HEK293 (cell line): ENCODE results near the gene DCDC1.
A peak's percentile ranks its signal among the peaks of the same experiment; 100 is the strongest.

Experiments
- CTCF ChIA-PET: fragments of 350-600 bp; formaldehyde crosslinking; extraction: SDS; loops from one replicate; lab custom pipeline; 2021; ENCODE audit warnings: antibody characterized with exemption; lab: Yijun Ruan, JAX
- POLR2A ChIA-PET: fragments of 300-600 bp; formaldehyde crosslinking; extraction: SDS; loops from one replicate; lab custom pipeline; 2020; ENCODE audit warnings: antibody characterized with exemption, inconsistent platforms; lab: Yijun Ruan, JAX
- H3K27ac ChIP-seq: fragments of 200-500 bp; sonication (Bioruptor generic); 2 replicates; pipeline ENCODE4 v1.5.1; 2014; ENCODE audit warnings: low read depth, low read length, control low read depth, inconsistent platforms; ENCODE audit errors: extremely low read depth
- H3K36me3 ChIP-seq, 2 experiments: fragments of 200-500 bp in 1 of 2; sonication (Bioruptor generic) in 1 of 2; 1 replicate in 1 of 2; 2 replicates in 1 of 2; pipeline ENCODE4 v1.5.1; 2014 to 2017; ENCODE audit warnings: inconsistent platforms in 2 of 2, low read length in 2 of 2; ENCODE audit not compliant: control insufficient read depth in 2 of 2, insufficient read depth in 1 of 2
- H3K4me1 ChIP-seq: fragments of 200-500 bp; sonication (Bioruptor generic); 2 replicates; pipeline ENCODE4 v1.5.1; 2014; ENCODE audit warnings: mild to moderate bottlenecking, low read length, inconsistent platforms; ENCODE audit not compliant: control insufficient read depth, insufficient read depth
- H3K4me3 ChIP-seq: 2 replicates; pipeline ENCODE4 v1.5.1; 2011; ENCODE audit warnings: low read depth, mild to moderate bottlenecking, control low read depth, low read length, moderate library complexity
- H3K9me3 ChIP-seq: fragments of 200-500 bp; sonication (Bioruptor generic); 2 replicates; pipeline ENCODE4 v1.5.1; 2014; ENCODE audit warnings: low read depth, low read length, inconsistent platforms; ENCODE audit not compliant: control insufficient read depth, insufficient read depth
- HOXA7 ChIP-seq: sonication (generic); formaldehyde crosslinking; IDR thresholded peaks from 2 replicates; pipeline ENCODE4 v1.8.1; 2022; ENCODE audit warnings: missing genetic modification reagents, borderline replicate concordance
- KLF16 ChIP-seq: fragments of 450-650 bp; formaldehyde crosslinking; IDR thresholded peaks from 2 replicates; pipeline ENCODE4 v1.5.1; 2017; ENCODE audit warnings: missing biosample characterization, missing genetic modification characterization
- SETDB1 ChIP-seq: IDR thresholded peaks from one replicate; pipeline ENCODE4 v1.6.1; 2017; ENCODE audit warnings: mild to moderate bottlenecking, low read length, moderate library complexity, mixed read lengths; ENCODE audit not compliant: insufficient read length
- TRIM28 ChIP-seq: IDR thresholded peaks from 2 replicates; pipeline ENCODE4 v1.6.1; 2011; ENCODE audit warnings: low read length, control low read depth, borderline replicate concordance
- ZBTB26 ChIP-seq: fragments of 450-650 bp; formaldehyde crosslinking; optimal IDR thresholded peaks from 2 replicates; pipeline ENCODE3; 2016; ENCODE audit warnings: missing biosample characterization, mild to moderate bottlenecking, missing genetic modification characterization
- ZBTB8A ChIP-seq: fragments of 450-650 bp; formaldehyde crosslinking; IDR thresholded peaks from 2 replicates; pipeline ENCODE4 v1.5.1; 2016; ENCODE audit warnings: missing biosample characterization, missing genetic modification characterization
- ZNF16 ChIP-seq: fragments of 450-650 bp; formaldehyde crosslinking; IDR thresholded peaks from 2 replicates; pipeline ENCODE4 v1.5.1; 2016; ENCODE audit warnings: low read depth, missing biosample characterization, missing genetic modification characterization
- ZNF561 ChIP-seq: fragments of 450-650 bp; IDR thresholded peaks from 2 replicates; pipeline ENCODE4 v1.5.1; 2018; ENCODE audit warnings: missing biosample characterization, missing genetic modification characterization, borderline replicate concordance
- TF ChIP-seq, protein P1 (sequence below): fragments of 450-650 bp; formaldehyde crosslinking; IDR thresholded peaks from 2 replicates; pipeline ENCODE4 v1.5.1; 2016; ENCODE audit warnings: missing biosample characterization, missing genetic modification characterization
- TF ChIP-seq, protein P2 (sequence below): fragments of 450-650 bp; formaldehyde crosslinking; IDR thresholded peaks from 2 replicates; pipeline ENCODE4 v1.5.1; 2016; ENCODE audit warnings: missing biosample characterization, missing genetic modification characterization
- TF ChIP-seq, protein P3 (sequence below): fragments of 450-650 bp; formaldehyde crosslinking; IDR thresholded peaks from 2 replicates; pipeline ENCODE4 v1.5.1; 2016; ENCODE audit warnings: missing biosample characterization, missing genetic modification characterization
- TF ChIP-seq, protein P4 (sequence below): fragments of 450-650 bp; formaldehyde crosslinking; IDR thresholded peaks from 2 replicates; pipeline ENCODE4 v1.5.1; 2016; ENCODE audit warnings: missing biosample characterization, missing genetic modification characterization, borderline replicate concordance
- TF ChIP-seq, protein P5 (sequence below): fragments of 450-650 bp; formaldehyde crosslinking; IDR thresholded peaks from 2 replicates; pipeline ENCODE4 v1.5.1; 2016; ENCODE audit warnings: missing biosample characterization, missing genetic modification characterization
- TF ChIP-seq, protein P6 (sequence below): fragments of 450-650 bp; formaldehyde crosslinking; IDR thresholded peaks from 2 replicates; pipeline ENCODE4 v1.5.1; 2016; ENCODE audit warnings: missing biosample characterization, missing genetic modification characterization

Gene DCDC1

DNA sequence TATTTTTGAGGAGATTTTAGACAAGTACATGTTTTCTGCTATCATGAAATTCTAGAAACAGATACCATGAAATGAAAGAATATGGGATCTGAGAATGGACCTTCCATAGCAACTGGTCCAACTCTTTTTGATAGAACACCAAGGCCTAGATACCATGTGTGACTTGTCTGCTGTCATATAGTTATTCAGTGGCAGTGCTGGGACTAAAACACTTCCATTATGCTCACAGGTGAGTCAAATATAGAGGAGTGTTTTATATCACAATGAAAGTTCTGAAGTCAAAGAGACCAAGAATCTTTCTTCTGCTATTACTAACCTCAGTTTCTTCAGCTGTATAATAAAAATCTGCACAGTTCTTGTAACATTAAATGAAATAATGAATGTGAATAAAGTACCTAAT is 276.9 kb downstream of the DCDC1 start:
- ChIA-PET CTCF (interaction anchor here (0.7 to 1.0 kb wide), 2 partner anchors 10 to 15 kb away, joined by 3 read pairs; no protein-coding TSS in a partner anchor), POLR2A (no interaction called here)
- H3K4me1 ChIP-seq = no peaks in the 10 kb centered on the region
- no peak overlapping the region for H3K4me3 ChIP-seq
- no peaks in the 10 kb centered on the region for H3K9me3 ChIP-seq
- H3K36me3 ChIP-seq = no peaks in the 10 kb centered on the region
- TF ChIP-seq KLF16 (tag by site-specific recombination) (no peak), ZNF16 (tag by site-specific recombination) (no peak), HOXA7 (CRISPR knock-in tag) (no peak)
- TF ChIP-seq, protein P1, sequence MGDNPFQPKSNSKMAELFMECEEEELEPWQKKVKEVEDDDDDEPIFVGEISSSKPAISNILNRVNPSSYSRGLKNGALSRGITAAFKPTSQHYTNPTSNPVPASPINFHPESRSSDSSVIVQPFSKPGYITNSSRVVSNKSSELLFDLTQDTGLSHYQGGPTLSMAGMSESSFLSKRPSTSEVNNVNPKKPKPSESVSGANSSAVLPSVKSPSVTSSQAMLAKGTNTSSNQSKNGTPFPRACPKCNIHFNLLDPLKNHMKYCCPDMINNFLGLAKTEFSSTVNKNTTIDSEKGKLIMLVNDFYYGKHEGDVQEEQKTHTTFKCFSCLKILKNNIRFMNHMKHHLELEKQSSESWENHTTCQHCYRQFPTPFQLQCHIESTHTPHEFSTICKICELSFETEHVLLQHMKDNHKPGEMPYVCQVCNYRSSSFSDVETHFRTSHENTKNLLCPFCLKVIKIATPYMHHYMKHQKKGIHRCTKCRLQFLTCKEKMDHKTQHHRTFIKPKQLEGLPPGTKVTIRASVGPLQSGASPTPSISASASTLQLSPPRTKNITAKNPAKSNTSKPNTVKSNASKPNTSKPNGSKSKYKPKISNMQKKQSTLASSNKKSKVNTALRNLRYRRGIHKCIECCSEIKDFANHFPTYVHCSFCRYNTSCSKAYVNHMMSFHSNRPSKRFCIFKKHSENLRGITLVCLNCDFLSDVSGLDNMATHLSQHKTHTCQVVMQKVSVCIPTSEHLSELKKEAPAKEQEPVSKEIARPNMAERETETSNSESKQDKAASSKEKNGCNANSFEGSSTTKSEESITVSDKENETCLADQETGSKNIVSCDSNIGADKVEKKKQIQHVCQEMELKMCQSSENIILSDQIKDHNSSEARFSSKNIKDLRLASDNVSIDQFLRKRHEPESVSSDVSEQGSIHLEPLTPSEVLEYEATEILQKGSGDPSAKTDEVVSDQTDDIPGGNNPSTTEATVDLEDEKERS (tag by site-specific recombination) = no peak
- TF ChIP-seq, protein P2, sequence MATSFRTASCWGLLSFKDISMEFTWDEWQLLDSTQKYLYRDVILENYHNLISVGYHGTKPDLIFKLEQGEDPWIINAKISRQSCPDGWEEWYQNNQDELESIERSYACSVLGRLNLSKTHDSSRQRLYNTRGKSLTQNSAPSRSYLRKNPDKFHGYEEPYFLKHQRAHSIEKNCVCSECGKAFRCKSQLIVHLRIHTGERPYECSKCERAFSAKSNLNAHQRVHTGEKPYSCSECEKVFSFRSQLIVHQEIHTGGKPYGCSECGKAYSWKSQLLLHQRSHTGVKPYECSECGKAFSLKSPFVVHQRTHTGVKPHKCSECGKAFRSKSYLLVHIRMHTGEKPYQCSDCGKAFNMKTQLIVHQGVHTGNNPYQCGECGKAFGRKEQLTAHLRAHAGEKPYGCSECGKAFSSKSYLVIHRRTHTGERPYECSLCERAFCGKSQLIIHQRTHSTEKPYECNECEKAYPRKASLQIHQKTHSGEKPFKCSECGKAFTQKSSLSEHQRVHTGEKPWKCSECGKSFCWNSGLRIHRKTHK = no peak
- TF ChIP-seq, protein P3, sequence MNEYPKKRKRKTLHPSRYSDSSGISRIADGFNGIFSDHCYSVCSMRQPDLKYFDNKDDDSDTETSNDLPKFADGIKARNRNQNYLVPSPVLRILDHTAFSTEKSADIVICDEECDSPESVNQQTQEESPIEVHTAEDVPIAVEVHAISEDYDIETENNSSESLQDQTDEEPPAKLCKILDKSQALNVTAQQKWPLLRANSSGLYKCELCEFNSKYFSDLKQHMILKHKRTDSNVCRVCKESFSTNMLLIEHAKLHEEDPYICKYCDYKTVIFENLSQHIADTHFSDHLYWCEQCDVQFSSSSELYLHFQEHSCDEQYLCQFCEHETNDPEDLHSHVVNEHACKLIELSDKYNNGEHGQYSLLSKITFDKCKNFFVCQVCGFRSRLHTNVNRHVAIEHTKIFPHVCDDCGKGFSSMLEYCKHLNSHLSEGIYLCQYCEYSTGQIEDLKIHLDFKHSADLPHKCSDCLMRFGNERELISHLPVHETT (tag by site-specific recombination) = no peak
- no peak overlapping the region for H3K27ac ChIP-seq

DNA sequence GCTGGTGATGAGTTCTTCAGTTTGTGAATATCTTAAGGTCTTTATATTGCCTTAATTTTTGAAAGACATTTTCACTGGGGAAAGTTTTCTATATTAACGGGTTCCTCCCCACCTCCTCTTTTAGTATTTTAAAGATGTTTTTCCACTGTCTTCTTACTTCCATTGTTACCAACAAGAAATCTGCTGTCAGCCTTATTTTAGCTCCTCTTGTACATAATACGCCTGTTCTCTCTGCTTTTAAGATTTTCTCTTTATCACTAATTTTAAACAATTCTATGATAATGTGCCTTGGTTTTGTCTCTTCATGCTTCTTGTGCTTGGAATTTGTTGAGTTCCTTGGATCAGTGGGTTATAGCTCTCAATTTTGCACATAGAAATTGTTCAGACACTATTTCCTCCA is 280.4 kb downstream of the DCDC1 start:
- no peaks in the 10 kb centered on the region for H3K36me3 ChIP-seq
- POLR2A ChIA-PET = no interaction called here
- H3K4me1 ChIP-seq = no peaks in the 10 kb centered on the region
- no peak overlapping the region for H3K4me3 ChIP-seq
- no peaks in the 10 kb centered on the region for H3K9me3 ChIP-seq
- CTCF ChIA-PET = interaction anchor here (0.9 kb wide), 1 partner anchor 1143 kb away, joined by 3 read pairs; no protein-coding TSS in a partner anchor
- H3K27ac ChIP-seq = no peak overlapping the region
- TF ChIP-seq, protein P4, sequence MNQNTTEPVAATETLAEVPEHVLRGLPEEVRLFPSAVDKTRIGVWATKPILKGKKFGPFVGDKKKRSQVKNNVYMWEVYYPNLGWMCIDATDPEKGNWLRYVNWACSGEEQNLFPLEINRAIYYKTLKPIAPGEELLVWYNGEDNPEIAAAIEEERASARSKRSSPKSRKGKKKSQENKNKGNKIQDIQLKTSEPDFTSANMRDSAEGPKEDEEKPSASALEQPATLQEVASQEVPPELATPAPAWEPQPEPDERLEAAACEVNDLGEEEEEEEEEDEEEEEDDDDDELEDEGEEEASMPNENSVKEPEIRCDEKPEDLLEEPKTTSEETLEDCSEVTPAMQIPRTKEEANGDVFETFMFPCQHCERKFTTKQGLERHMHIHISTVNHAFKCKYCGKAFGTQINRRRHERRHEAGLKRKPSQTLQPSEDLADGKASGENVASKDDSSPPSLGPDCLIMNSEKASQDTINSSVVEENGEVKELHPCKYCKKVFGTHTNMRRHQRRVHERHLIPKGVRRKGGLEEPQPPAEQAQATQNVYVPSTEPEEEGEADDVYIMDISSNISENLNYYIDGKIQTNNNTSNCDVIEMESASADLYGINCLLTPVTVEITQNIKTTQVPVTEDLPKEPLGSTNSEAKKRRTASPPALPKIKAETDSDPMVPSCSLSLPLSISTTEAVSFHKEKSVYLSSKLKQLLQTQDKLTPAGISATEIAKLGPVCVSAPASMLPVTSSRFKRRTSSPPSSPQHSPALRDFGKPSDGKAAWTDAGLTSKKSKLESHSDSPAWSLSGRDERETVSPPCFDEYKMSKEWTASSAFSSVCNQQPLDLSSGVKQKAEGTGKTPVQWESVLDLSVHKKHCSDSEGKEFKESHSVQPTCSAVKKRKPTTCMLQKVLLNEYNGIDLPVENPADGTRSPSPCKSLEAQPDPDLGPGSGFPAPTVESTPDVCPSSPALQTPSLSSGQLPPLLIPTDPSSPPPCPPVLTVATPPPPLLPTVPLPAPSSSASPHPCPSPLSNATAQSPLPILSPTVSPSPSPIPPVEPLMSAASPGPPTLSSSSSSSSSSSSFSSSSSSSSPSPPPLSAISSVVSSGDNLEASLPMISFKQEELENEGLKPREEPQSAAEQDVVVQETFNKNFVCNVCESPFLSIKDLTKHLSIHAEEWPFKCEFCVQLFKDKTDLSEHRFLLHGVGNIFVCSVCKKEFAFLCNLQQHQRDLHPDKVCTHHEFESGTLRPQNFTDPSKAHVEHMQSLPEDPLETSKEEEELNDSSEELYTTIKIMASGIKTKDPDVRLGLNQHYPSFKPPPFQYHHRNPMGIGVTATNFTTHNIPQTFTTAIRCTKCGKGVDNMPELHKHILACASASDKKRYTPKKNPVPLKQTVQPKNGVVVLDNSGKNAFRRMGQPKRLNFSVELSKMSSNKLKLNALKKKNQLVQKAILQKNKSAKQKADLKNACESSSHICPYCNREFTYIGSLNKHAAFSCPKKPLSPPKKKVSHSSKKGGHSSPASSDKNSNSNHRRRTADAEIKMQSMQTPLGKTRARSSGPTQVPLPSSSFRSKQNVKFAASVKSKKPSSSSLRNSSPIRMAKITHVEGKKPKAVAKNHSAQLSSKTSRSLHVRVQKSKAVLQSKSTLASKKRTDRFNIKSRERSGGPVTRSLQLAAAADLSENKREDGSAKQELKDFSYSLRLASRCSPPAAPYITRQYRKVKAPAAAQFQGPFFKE (tag by site-specific recombination) = no peak
- TF ChIP-seq TRIM28 (peak; percentile 21; the same call in 1 of the 2 replicates), ZBTB26 (tag by site-specific recombination) (no peak), ZNF561 (tag by site-specific recombination) (no peak), ZBTB8A (tag by site-specific recombination) (no peak), SETDB1 (peak; percentile 67)
- TF ChIP-seq, protein P2 = no peak
- TF ChIP-seq, protein P5, sequence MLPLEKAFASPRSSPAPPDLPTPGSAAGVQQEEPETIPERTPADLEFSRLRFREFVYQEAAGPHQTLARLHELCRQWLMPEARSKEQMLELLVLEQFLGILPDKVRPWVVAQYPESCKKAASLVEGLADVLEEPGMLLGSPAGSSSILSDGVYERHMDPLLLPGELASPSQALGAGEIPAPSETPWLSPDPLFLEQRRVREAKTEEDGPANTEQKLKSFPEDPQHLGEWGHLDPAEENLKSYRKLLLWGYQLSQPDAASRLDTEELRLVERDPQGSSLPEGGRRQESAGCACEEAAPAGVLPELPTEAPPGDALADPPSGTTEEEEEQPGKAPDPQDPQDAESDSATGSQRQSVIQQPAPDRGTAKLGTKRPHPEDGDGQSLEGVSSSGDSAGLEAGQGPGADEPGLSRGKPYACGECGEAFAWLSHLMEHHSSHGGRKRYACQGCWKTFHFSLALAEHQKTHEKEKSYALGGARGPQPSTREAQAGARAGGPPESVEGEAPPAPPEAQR (tag by site-specific recombination) = no peak
- TF ChIP-seq, protein P6, sequence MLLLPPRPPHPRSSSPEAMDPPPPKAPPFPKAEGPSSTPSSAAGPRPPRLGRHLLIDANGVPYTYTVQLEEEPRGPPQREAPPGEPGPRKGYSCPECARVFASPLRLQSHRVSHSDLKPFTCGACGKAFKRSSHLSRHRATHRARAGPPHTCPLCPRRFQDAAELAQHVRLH (tag by site-specific recombination) = no peak
